AG04450 (cell line): ENCODE measurements around the gene TMCC1. TPM values are rescaled to one million over a fixed set of nuclear protein-coding genes. Genes with fewer than 3 reads are reported as not detected.

ENCODE experiments used
- CTCF ChIA-PET: fragments of 300-600, 350-600 bp; formaldehyde crosslinking; extraction: SDS; loops from one replicate; lab custom pipeline; 2022; ENCODE audit warnings: antibody characterized with exemption, inconsistent platforms; lab: Charles Lee
- POLR2A ChIA-PET: fragments of 350-600 bp; formaldehyde crosslinking; extraction: SDS; loops from one replicate; lab custom pipeline; 2021; ENCODE audit warnings: antibody characterized with exemption, inconsistent platforms; lab: Yijun Ruan, JAX
- DNase-seq: peaks from one replicate; pipeline ENCODE4 v3.0.0-alpha.2; 2011; ENCODE audit warnings: low read depth, low spot score
- H3K27ac ChIP-seq: one replicate; pipeline ENCODE4 v1.5.1; 2012; ENCODE audit warnings: low read depth, low read length, control low read depth
- H3K27me3 ChIP-seq: one replicate; pipeline ENCODE4 v1.6.0; 2012; ENCODE audit warnings: low read length; ENCODE audit not compliant: control insufficient read depth, insufficient read depth
- H3K4me3 ChIP-seq: 2 replicates; pipeline ENCODE4 v1.5.1; 2011; ENCODE audit warnings: mild to moderate bottlenecking, low read depth, low read length, control low read depth
- H3K9me3 ChIP-seq: 2 replicates; pipeline ENCODE4 v1.5.1; 2012; ENCODE audit warnings: low read length; ENCODE audit not compliant: control insufficient read depth, insufficient read depth
- CTCF ChIP-seq: IDR thresholded peaks from 2 replicates; pipeline ENCODE4 v1.5.1; 2011; ENCODE audit warnings: low read depth, low read length, control low read depth, inconsistent platforms
- polyA plus RNA-seq: library from polyadenylated mRNA; depleted of rRNA; stranded (reverse); fragments of >200 nt; gene quantifications from 2 replicates; pipeline ENCODE4 v1.2.3, GENCODE V29; 2011

TMCC1 gene
- polyA plus RNA-seq, 1 experiment = 14.1 TPM

- Histone ChIP-seq H3K4me3 (no peak overlapping the region), H3K9me3 (peaks cover 6% of the 10 kb centered on the region), H3K27ac (no peak overlapping the region), H3K27me3 (no peaks in the 10 kb centered on the region)
- no peak for TF ChIP-seq CTCF
- POLR2A ChIA-PET = no interaction called here
- CTCF ChIA-PET = interaction anchor here (0.7 to 1.9 kb wide), 2 partner anchors 17 to 192 kb away, joined by 3 to 4 read pairs; no protein-coding TSS in a partner anchor
- DNase-seq = no peak
Observed at GRCh38 chr3:129632556-129632955, 261.0 kb downstream of the TMCC1 start.

GRCh38 chr3:129632056-129632455 lies 261.5 kb downstream of the TMCC1 start:
- no peak for TF ChIP-seq CTCF
- ChIA-PET CTCF (interaction anchor here (0.7 to 1.9 kb wide), 3 partner anchors 18 to 197 kb away, joined by 3 to 4 read pairs (median 4); no protein-coding TSS in a partner anchor), POLR2A (no interaction called here)
- Histone ChIP-seq H3K4me3 (no peak overlapping the region), H3K27ac (no peak overlapping the region), H3K9me3 (peaks cover 6% of the 10 kb centered on the region), H3K27me3 (no peaks in the 10 kb centered on the region)
- DNase-seq = no peak

- DNase-seq = no peak
- no peaks in the 10 kb centered on the region for H3K27me3 ChIP-seq
- CTCF ChIA-PET = interaction anchor here (0.7 to 4.8 kb wide), 8 partner anchors 139 to 310 kb away, joined by 3 to 24 read pairs (median 4); no protein-coding TSS in a partner anchor
- no peak overlapping the region for H3K27ac ChIP-seq
- POLR2A ChIA-PET = no interaction called here
- TF ChIP-seq CTCF = no peak
- no peak overlapping the region for H3K4me3 ChIP-seq
- H3K9me3 ChIP-seq = no peaks in the 10 kb centered on the region; the same call in 1 of the 2 replicates
Observed at GRCh38 chr3:129629011-129629410, 264.5 kb downstream of the TMCC1 start.

DNA sequence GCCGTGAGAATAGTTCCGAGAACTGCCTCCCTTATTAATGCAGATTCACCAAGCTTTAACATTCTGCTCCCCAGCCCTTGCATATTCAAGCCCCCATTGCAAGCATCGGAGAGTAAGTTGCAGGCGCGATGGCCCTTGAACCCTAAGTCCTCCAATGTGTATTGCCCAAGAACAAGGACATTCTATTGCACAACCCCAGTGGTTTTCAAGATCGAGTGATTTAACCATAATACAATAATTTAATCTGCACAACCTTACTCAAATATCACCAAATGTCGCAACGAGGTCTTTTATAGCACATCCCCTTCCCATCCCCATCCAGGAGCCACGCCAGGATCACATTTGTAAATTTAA lies 265.4 kb downstream of the TMCC1 start:
- ChIA-PET CTCF (interaction anchor here (0.7 to 4.8 kb wide), 12 partner anchors 22 to 317 kb away, joined by 3 to 24 read pairs (median 4); no protein-coding TSS in a partner anchor), POLR2A (interaction anchor here (0.6 kb wide), 3 partner anchors 69 to 443 kb away, joined by 4 to 7 read pairs (median 6); no protein-coding TSS in a partner anchor)
- DNase-seq = no peak
- H3K27ac ChIP-seq = peak overlapping the region; percentile 80
- TF ChIP-seq CTCF = no peak
- H3K4me3 ChIP-seq = no peak overlapping the region
- H3K9me3 ChIP-seq = no peaks in the 10 kb centered on the region; the same call in 1 of the 2 replicates
- H3K27me3 ChIP-seq = no peaks in the 10 kb centered on the region
